Keratinocyte (primary cell): ENCODE results near the gene HECTD1.

Experiments
- EZH2 ChIP-seq: IDR thresholded peaks from one replicate; pipeline ENCODE4 v1.6.1; 2012; ENCODE audit warnings: inconsistent platforms, mild to moderate bottlenecking, low read length, moderate library complexity
- TF ChIP-seq, protein P1 (sequence below), 3 experiments: IDR thresholded peaks in 1 of 3; conservative IDR thresholded peaks in 1 of 3; optimal IDR thresholded peaks in 1 of 3; 2 replicates in 2 of 3; 3 replicates in 1 of 3; pipeline versions ENCODE3 to v1.5.1; 2011; ENCODE audit warnings: low read length in 3 of 3, mild to moderate bottlenecking in 3 of 3, moderate library complexity in 2 of 3, control low read depth in 1 of 3, inconsistent platforms in 1 of 3; ENCODE audit not compliant: insufficient read depth in 2 of 3; ENCODE audit errors: extremely low read depth in 1 of 3

DNA sequence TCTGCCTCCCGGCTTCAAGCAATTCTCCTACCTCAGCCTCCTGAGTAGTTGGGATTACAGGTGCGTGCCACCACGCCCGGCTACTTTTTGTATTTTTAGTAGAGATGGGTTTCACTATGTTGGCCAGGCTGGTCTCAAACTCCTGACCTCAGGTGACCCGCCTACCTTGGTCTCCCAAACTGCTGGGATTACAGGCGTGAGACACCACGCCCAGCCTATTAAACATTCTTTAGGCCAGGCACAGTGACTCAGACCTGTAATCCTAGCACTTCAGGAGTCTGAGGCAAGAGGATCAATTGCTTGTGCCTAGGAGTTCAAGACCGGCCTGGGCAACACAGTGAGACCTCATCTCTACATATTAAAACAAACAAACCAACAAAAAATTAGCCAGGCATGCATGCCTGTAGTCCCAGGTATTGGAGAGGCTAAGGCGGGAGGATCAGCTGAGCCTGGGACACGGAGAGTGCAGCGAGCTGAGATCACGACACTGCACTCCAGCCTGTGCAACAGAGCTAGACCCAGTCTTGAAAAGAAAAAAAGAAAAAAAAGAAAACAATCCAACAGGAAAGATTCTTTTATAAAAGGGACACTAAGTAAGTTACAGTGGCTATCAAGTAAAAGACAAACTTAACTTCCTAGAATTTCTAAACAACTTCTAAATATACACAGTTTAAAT lies 70.2 kb downstream of the HECTD1 start:
- TF ChIP-seq, protein P1, sequence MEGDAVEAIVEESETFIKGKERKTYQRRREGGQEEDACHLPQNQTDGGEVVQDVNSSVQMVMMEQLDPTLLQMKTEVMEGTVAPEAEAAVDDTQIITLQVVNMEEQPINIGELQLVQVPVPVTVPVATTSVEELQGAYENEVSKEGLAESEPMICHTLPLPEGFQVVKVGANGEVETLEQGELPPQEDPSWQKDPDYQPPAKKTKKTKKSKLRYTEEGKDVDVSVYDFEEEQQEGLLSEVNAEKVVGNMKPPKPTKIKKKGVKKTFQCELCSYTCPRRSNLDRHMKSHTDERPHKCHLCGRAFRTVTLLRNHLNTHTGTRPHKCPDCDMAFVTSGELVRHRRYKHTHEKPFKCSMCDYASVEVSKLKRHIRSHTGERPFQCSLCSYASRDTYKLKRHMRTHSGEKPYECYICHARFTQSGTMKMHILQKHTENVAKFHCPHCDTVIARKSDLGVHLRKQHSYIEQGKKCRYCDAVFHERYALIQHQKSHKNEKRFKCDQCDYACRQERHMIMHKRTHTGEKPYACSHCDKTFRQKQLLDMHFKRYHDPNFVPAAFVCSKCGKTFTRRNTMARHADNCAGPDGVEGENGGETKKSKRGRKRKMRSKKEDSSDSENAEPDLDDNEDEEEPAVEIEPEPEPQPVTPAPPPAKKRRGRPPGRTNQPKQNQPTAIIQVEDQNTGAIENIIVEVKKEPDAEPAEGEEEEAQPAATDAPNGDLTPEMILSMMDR (optimal IDR thresholded peaks at IDR 0.05 in 1 of 3, IDR thresholded peaks at IDR 0.05 in 1 of 3, conservative IDR thresholded peaks at IDR 0.05 in 1 of 3; ENCODE audit: extremely low read depth in 1 of 3, insufficient read depth in 2 of 3, low read length in 3 of 3): no peak
- no peak for TF ChIP-seq EZH2
